ENCODE data around the gene GABRG3.
"Not testable (repeated sequence)": the region's sequence is repeated elsewhere in the genome, so short reads cannot be mapped to it uniquely, and the experiment has no call there.

The GABRG3 gene

GRCh38 chr15:27358751-27359434, 387.9 kb downstream of the GABRG3 start:
- DNase-seq, result no peak

GRCh38 chr15:27359586-27359985, 388.6 kb downstream of the GABRG3 start:
- DNase-seq, result no peak

- no peak for DNase-seq
Measured at GRCh38 chr15:27360316-27360715, 389.3 kb downstream of the GABRG3 start.

GRCh38 chr15:27361438-27361837, 390.5 kb downstream of the GABRG3 start:
- DNase-seq, result no peak

GRCh38 chr15:27365456-27365855, 394.5 kb downstream of the GABRG3 start:
- no peak for DNase-seq

GRCh38 chr15:27377391-27377790, 406.4 kb downstream of the GABRG3 start:
- DNase-seq, result not testable (repeated sequence)

GRCh38 chr15:27382361-27383025, 411.5 kb downstream of the GABRG3 start:
- DNase-seq, result no peak

- no peak for DNase-seq
Measured at GRCh38 chr15:27383726-27384125, 412.7 kb downstream of the GABRG3 start.

GRCh38 chr15:27392163-27392562, 421.2 kb downstream of the GABRG3 start:
- DNase-seq, result no peak

- no peak for DNase-seq
Measured at GRCh38 chr15:27396521-27396920, 425.5 kb downstream of the GABRG3 start.

- DNase-seq, result no peak
Measured at GRCh38 chr15:27396996-27397395, 426.0 kb downstream of the GABRG3 start.

- peak; percentile 8 for DNase-seq
Measured at GRCh38 chr15:27398631-27399161, 427.7 kb downstream of the GABRG3 start.

GRCh38 chr15:27399241-27399640, 428.3 kb downstream of the GABRG3 start:
- DNase-seq, result no peak

GRCh38 chr15:27401471-27401870, 430.5 kb downstream of the GABRG3 start:
- DNase-seq, result no peak

GRCh38 chr15:27408428-27408827, 437.4 kb downstream of the GABRG3 start:
- DNase-seq, result no peak

- peak; percentile 86 for DNase-seq
Measured at GRCh38 chr15:27410996-27411605, 440.1 kb downstream of the GABRG3 start.

- peak; percentile 31 for DNase-seq
Measured at GRCh38 chr15:27412415-27412814, 441.4 kb downstream of the GABRG3 start.

GRCh38 chr15:27414168-27414870, 443.3 kb downstream of the GABRG3 start:
- no peak for DNase-seq

GRCh38 chr15:27418726-27419125, 447.7 kb downstream of the GABRG3 start:
- DNase-seq, result peak; percentile 3

- no peak for DNase-seq
Measured at GRCh38 chr15:27422997-27423396, 452.0 kb downstream of the GABRG3 start.

- no peak for DNase-seq
Measured at GRCh38 chr15:27426805-27427204, 455.8 kb downstream of the GABRG3 start.

GRCh38 chr15:27427276-27427675, 456.3 kb downstream of the GABRG3 start:
- no peak for DNase-seq

- DNase-seq, result no peak
Measured at GRCh38 chr15:27428151-27428550, 457.2 kb downstream of the GABRG3 start.

Data from NCI-H510A treated with DMSO at 0.1 percent for 48 hours (cell line).